ENCODE data around the gene ADAMTS17.

Gene ADAMTS17

GRCh38 chr15:100159436-100159835 lies 182.3 kb downstream of the ADAMTS17 start:
- Histone ChIP-seq H3K27me3 (ENCODE audit: control insufficient read depth, insufficient read depth, low read length) (no peaks in the 10 kb centered on the region), H3K4me1 (no peaks in the 10 kb centered on the region), H3K36me3 (ENCODE audit: control insufficient read depth, insufficient read depth, low read length) (no peaks in the 10 kb centered on the region), H3K4me3 (ENCODE audit: low read depth, low read length) (no peak overlapping the region), H2AFZ (no peak overlapping the region), H3K9ac (no peak overlapping the region), H3K79me2 (no peaks in the 10 kb centered on the region), H3K9me3 (ENCODE audit: control insufficient read depth, low read length) (no peaks in the 10 kb centered on the region), H3K27ac (no peak overlapping the region), H3K4me2 (ENCODE audit: low read length) (no peak overlapping the region)
- no peak for TF ChIP-seq CTCF (IDR thresholded peaks at IDR 0.05)

- Histone ChIP-seq H3K27ac (no peak overlapping the region), H3K27me3 (ENCODE audit: control insufficient read depth, insufficient read depth, low read length) (no peaks in the 10 kb centered on the region), H3K9me3 (ENCODE audit: control insufficient read depth, low read length) (no peaks in the 10 kb centered on the region), H3K79me2 (no peaks in the 10 kb centered on the region), H3K4me1 (no peaks in the 10 kb centered on the region), H3K36me3 (ENCODE audit: control insufficient read depth, insufficient read depth, low read length) (no peaks in the 10 kb centered on the region), H3K4me3 (ENCODE audit: low read depth, low read length) (no peak overlapping the region), H3K4me2 (ENCODE audit: low read length) (no peak overlapping the region), H2AFZ (no peak overlapping the region), H3K9ac (no peak overlapping the region)
- no peak for TF ChIP-seq CTCF (IDR thresholded peaks at IDR 0.05)
Observed at GRCh38 chr15:100158356-100158755, 183.4 kb downstream of the ADAMTS17 start.

- Histone ChIP-seq H3K4me2 (ENCODE audit: low read length) (no peak overlapping the region), H3K4me1 (no peaks in the 10 kb centered on the region), H3K36me3 (ENCODE audit: control insufficient read depth, insufficient read depth, low read length) (no peaks in the 10 kb centered on the region), H3K4me3 (ENCODE audit: low read depth, low read length) (no peak overlapping the region), H2AFZ (no peak overlapping the region), H3K27ac (no peak overlapping the region), H3K79me2 (no peaks in the 10 kb centered on the region), H3K27me3 (ENCODE audit: control insufficient read depth, insufficient read depth, low read length) (no peaks in the 10 kb centered on the region), H3K9me3 (ENCODE audit: control insufficient read depth, low read length) (no peaks in the 10 kb centered on the region), H3K9ac (no peak overlapping the region)
- no peak for TF ChIP-seq CTCF (IDR thresholded peaks at IDR 0.05)
Observed at GRCh38 chr15:100156201-100156600, 185.6 kb downstream of the ADAMTS17 start.

GRCh38 chr15:100154338-100154737 lies 187.4 kb downstream of the ADAMTS17 start:
- no peaks in the 10 kb centered on the region for H3K4me1 ChIP-seq
- no peak overlapping the region for H3K27ac ChIP-seq
- H3K27me3 ChIP-seq (ENCODE audit: control insufficient read depth, insufficient read depth, low read length), result no peaks in the 10 kb centered on the region
- H3K9ac ChIP-seq, result no peak overlapping the region
- H2AFZ ChIP-seq, result no peak overlapping the region
- no peaks in the 10 kb centered on the region for H3K79me2 ChIP-seq
- H3K4me3 ChIP-seq (ENCODE audit: low read depth, low read length), result no peak overlapping the region
- H3K36me3 ChIP-seq (ENCODE audit: control insufficient read depth, insufficient read depth, low read length), result no peaks in the 10 kb centered on the region
- H3K4me2 ChIP-seq (ENCODE audit: low read length), result no peak overlapping the region
- TF ChIP-seq CTCF (IDR thresholded peaks at IDR 0.05), result no peak
- peaks cover 4% of the 10 kb centered on the region for H3K9me3 ChIP-seq (ENCODE audit: control insufficient read depth, low read length)

- no peak overlapping the region for H2AFZ ChIP-seq
- no peak overlapping the region for H3K4me3 ChIP-seq (ENCODE audit: low read depth, low read length)
- no peak overlapping the region for H3K4me2 ChIP-seq (ENCODE audit: low read length)
- peaks cover 4% of the 10 kb centered on the region for H3K9me3 ChIP-seq (ENCODE audit: control insufficient read depth, low read length)
- no peak for TF ChIP-seq CTCF (IDR thresholded peaks at IDR 0.05)
- no peak overlapping the region for H3K9ac ChIP-seq
- H3K27me3 ChIP-seq (ENCODE audit: control insufficient read depth, insufficient read depth, low read length), result no peaks in the 10 kb centered on the region
- no peaks in the 10 kb centered on the region for H3K36me3 ChIP-seq (ENCODE audit: control insufficient read depth, insufficient read depth, low read length)
- H3K27ac ChIP-seq, result no peak overlapping the region
- H3K79me2 ChIP-seq, result no peaks in the 10 kb centered on the region
- H3K4me1 ChIP-seq, result no peaks in the 10 kb centered on the region
Observed at GRCh38 chr15:100152463-100152862, 189.3 kb downstream of the ADAMTS17 start.
